Retinal pigment epithelial cell (primary cell): ENCODE measurements around the gene CYP39A1.

Source experiments
- DNase-seq: peaks from one replicate; pipeline ENCODE4 v3.0.0-alpha.2; 2010; ENCODE audit warnings: low read depth
- H3K4me3 ChIP-seq: 2 replicates; pipeline ENCODE4 v1.5.1; 2011; ENCODE audit warnings: mild to moderate bottlenecking, low read length, control low read depth, moderate library complexity
- CTCF ChIP-seq: conservative IDR thresholded peaks from 2 replicates; pipeline ENCODE4 v1.5.1; 2011; ENCODE audit warnings: low read depth, low read length, control low read depth, inconsistent platforms

The CYP39A1 gene

GRCh38 chr6:46521464-46521971 is 131.1 kb downstream of the CYP39A1 start:
- no peak for TF ChIP-seq CTCF
- no peak overlapping the region for H3K4me3 ChIP-seq
- DNase-seq, result peak; percentile 69

GRCh38 chr6:46517202-46517601 is 135.4 kb downstream of the CYP39A1 start:
- no peak for TF ChIP-seq CTCF
- no peak overlapping the region for H3K4me3 ChIP-seq
- no peak for DNase-seq

GRCh38 chr6:46513533-46513932 is 139.1 kb downstream of the CYP39A1 start:
- TF ChIP-seq CTCF, result no peak
- DNase-seq, result no peak
- no peak overlapping the region for H3K4me3 ChIP-seq

GRCh38 chr6:46511320-46511719 is 141.3 kb downstream of the CYP39A1 start:
- DNase-seq, result no peak
- H3K4me3 ChIP-seq, result no peak overlapping the region
- no peak for TF ChIP-seq CTCF

GRCh38 chr6:46510651-46511050 is 142.0 kb downstream of the CYP39A1 start:
- TF ChIP-seq CTCF, result no peak
- DNase-seq, result no peak
- H3K4me3 ChIP-seq, result no peak overlapping the region

- DNase-seq, result no peak
- TF ChIP-seq CTCF, result no peak
- H3K4me3 ChIP-seq, result no peak overlapping the region
Observed at GRCh38 chr6:46509981-46510510, 142.6 kb downstream of the CYP39A1 start.

GRCh38 chr6:46509063-46509462 is 143.6 kb downstream of the CYP39A1 start:
- no peak for DNase-seq
- TF ChIP-seq CTCF, result no peak
- H3K4me3 ChIP-seq, result no peak overlapping the region
